GM21737 (cell line): ENCODE results near the gene DHRS7B.

ENCODE experiments used
- ATAC-seq: cut with Tn5 transposase; IDR thresholded peaks from one replicate; pipeline ENCODE4 v1.9.1; 2021; ENCODE audit warnings: mild to moderate bottlenecking, moderate library complexity; ENCODE audit not compliant: unreplicated experiment

The DHRS7B gene

GRCh38 chr17:21232033-21232749, 105.4 kb downstream of the DHRS7B start:
- ATAC-seq, result no peak

- no peak for ATAC-seq
Measured at GRCh38 chr17:21233581-21234347, 107.0 kb downstream of the DHRS7B start.

GRCh38 chr17:21235921-21236320, 109.2 kb downstream of the DHRS7B start:
- ATAC-seq, result no peak

GRCh38 chr17:21239680-21240368, 113.1 kb downstream of the DHRS7B start:
- no peak for ATAC-seq

GRCh38 chr17:21240369-21241055, 113.7 kb downstream of the DHRS7B start:
- no peak for ATAC-seq
